H1 (cell line): ENCODE data around the gene CLTCL1. TPM values are rescaled to one million over a fixed set of nuclear protein-coding genes. Genes with fewer than 3 reads are reported as not detected.

Experiments
- ASH2L ChIP-seq: fragments of 200-600, 300-600 bp; sonication (generic); IDR thresholded peaks from one replicate; pipeline ENCODE4 v1.7.1; 2017; ENCODE audit warnings: low read length
- CHD2 ChIP-seq: IDR thresholded peaks from 2 replicates; pipeline ENCODE4 v1.6.1; 2012; ENCODE audit warnings: low read length, improper control_type of control experiment
- polyA plus RNA-seq, 7 experiments: library from polyadenylated mRNA; depleted of rRNA in 3 of 7; stranded (reverse) in 5 of 7; unstranded in 2 of 7; fragments of >200 nt in 5 of 7; fragments of 200-250 nt in 2 of 7; gene quantifications; 1 replicate in 5 of 7; 2 replicates in 1 of 7; 4 replicates in 1 of 7; pipeline versions ENCODE4 v1.2.1 to v1.2.3, GENCODE V29; 2011 to 2013; ENCODE audit warnings: missing spikeins in 2 of 7, mixed read lengths in 2 of 7
- total RNA-seq: library from RNA; stranded (reverse); fragmentation: NEBNext Ultra II Directional; extraction: Animal tissue kit (Norgen Biotek cat#: 25700); gene quantifications from 2 replicates; pipeline ENCODE4 v1.2.1, GENCODE V29; 2021

The CLTCL1 gene
- total and polyA plus RNA-seq, 2 of the 8 experiments (the other 6 are each of a cell fraction or from before 2014, with no cell fraction given): 12.4 to 17.0 TPM

- TF ChIP-seq CHD2 (no peak), ASH2L (no peak)
- TF ChIP-seq, all 59 proteins: peak for 0
These were observed 148.3 kb downstream of the CLTCL1 start (continued) for GRCh38 chr22:19143212-19143611.
